SK-N-SH treated with all-trans-retinoic acid at 6 μM for 48 hours (cell line): Measurements from ENCODE around the gene SMIM41.

Source experiments
- ATAC-seq: fragments of 200-7000 bp; cut with Tn5 transposase; 3 replicates; pipeline ENCODE4 v1.9.1; 2020; ENCODE audit warnings: mild to moderate bottlenecking, moderate library complexity
- ARNTL ChIP-seq: fragments of 450-650 bp; formaldehyde crosslinking; IDR thresholded peaks from 2 replicates; pipeline ENCODE4 v1.5.0; 2020; ENCODE audit warnings: low read depth, mild to moderate bottlenecking, moderate library complexity, borderline replicate concordance
- BACH2 ChIP-seq: fragments of 250-450 bp; sonication (Bioruptor Pico); IDR thresholded peaks from 2 replicates; pipeline ENCODE4 v1.9.0; 2021; ENCODE audit warnings: mild to moderate bottlenecking, borderline replicate concordance
- CSDC2 ChIP-seq: fragments of 250-450 bp; sonication (Bioruptor Pico); IDR thresholded peaks from 2 replicates; pipeline ENCODE4 v1.5.0; 2020; ENCODE audit warnings: mild to moderate bottlenecking, moderate library complexity
- CSRNP3 ChIP-seq: fragments of 250-450 bp; sonication (Bioruptor Pico); IDR thresholded peaks from 2 replicates; pipeline ENCODE4 v1.5.1; 2021; ENCODE audit warnings: mild to moderate bottlenecking, moderate library complexity
- ESRRG ChIP-seq: fragments of 250-450 bp; sonication (Bioruptor Pico); IDR thresholded peaks from 2 replicates; pipeline ENCODE4 v1.6.1; 2021; ENCODE audit warnings: mild to moderate bottlenecking
- GLIS3 ChIP-seq: fragments of 250-450 bp; sonication (Bioruptor Pico); IDR thresholded peaks from 2 replicates; pipeline ENCODE4 v1.5.0; 2020; ENCODE audit warnings: mild to moderate bottlenecking, moderate library complexity
- ISL1 ChIP-seq: fragments of 250-450 bp; sonication (Bioruptor Pico); IDR thresholded peaks from 2 replicates; pipeline ENCODE4 v2.1.2; 2022; ENCODE audit warnings: mild to moderate bottlenecking, moderate library complexity
- OSR1 ChIP-seq: fragments of 250-450 bp; sonication (Bioruptor Pico); IDR thresholded peaks from 2 replicates; pipeline ENCODE4 v1.8.0; 2022; ENCODE audit warnings: moderate library complexity, mild to moderate bottlenecking, inconsistent platforms
- PATZ1 ChIP-seq: fragments of 250-450 bp; sonication (Bioruptor Pico); IDR thresholded peaks from 2 replicates; pipeline ENCODE4 v1.8.0; 2020; ENCODE audit warnings: mild to moderate bottlenecking, moderate library complexity, borderline replicate concordance
- POU6F1 ChIP-seq: fragments of 250-450 bp; sonication (Bioruptor Pico); IDR thresholded peaks from 2 replicates; pipeline ENCODE4 v1.8.0; 2021; ENCODE audit warnings: low read depth, mild to moderate bottlenecking, moderate library complexity, borderline replicate concordance
- PPARA ChIP-seq: fragments of 250-450 bp; sonication (Bioruptor Pico); IDR thresholded peaks from 2 replicates; pipeline ENCODE4 v1.5.0; 2020; ENCODE audit warnings: mild to moderate bottlenecking, borderline replicate concordance
- RARB ChIP-seq: fragments of 250-450 bp; sonication (Bioruptor Pico); IDR thresholded peaks from 2 replicates; pipeline ENCODE4 v1.8.0; 2021; ENCODE audit warnings: mild to moderate bottlenecking, moderate library complexity
- SNAI2 ChIP-seq: fragments of 250-450 bp; sonication (Bioruptor Pico); IDR thresholded peaks from 2 replicates; pipeline ENCODE4 v1.5.0; 2020; ENCODE audit warnings: mild to moderate bottlenecking, moderate library complexity
- TCF4 ChIP-seq: fragments of 250-450 bp; sonication (Bioruptor Pico); IDR thresholded peaks from 2 replicates; pipeline ENCODE4 v1.8.0; 2021; ENCODE audit warnings: mild to moderate bottlenecking, moderate library complexity, borderline replicate concordance
- TOX ChIP-seq: fragments of 250-450 bp; sonication (Bioruptor Pico); IDR thresholded peaks from 2 replicates; pipeline ENCODE4 v1.8.0; 2021; ENCODE audit warnings: mild to moderate bottlenecking, moderate library complexity, borderline replicate concordance
- TSHZ2 ChIP-seq: fragments of 250-450 bp; sonication (Bioruptor Pico); IDR thresholded peaks from 2 replicates; pipeline ENCODE4 v1.5.0; 2020; ENCODE audit warnings: mild to moderate bottlenecking, moderate library complexity
- ZFP30 ChIP-seq: fragments of 450-650 bp; formaldehyde crosslinking; IDR thresholded peaks from 2 replicates; pipeline ENCODE4 v1.5.0; 2022; ENCODE audit warnings: mild to moderate bottlenecking, moderate library complexity
- ZNF565 ChIP-seq: fragments of 450-650 bp; formaldehyde crosslinking; conservative IDR thresholded peaks from 2 replicates; pipeline ENCODE4 v1.5.0; 2020; ENCODE audit warnings: low read depth, mild to moderate bottlenecking, moderate library complexity
- ZNF8 ChIP-seq: fragments of 450-650 bp; formaldehyde crosslinking; IDR thresholded peaks from 2 replicates; pipeline ENCODE4 v1.5.0; 2020; ENCODE audit warnings: mild to moderate bottlenecking, moderate library complexity

Gene SMIM41

GRCh38 chr12:52044292-52044983 lies 35.1 kb upstream of the SMIM41 start (continued):
- TF ChIP-seq TCF4 (CRISPR knock-in tag) (no peak), CSRNP3 (CRISPR knock-in tag) (no peak), CSDC2 (CRISPR knock-in tag) (no peak), ISL1 (CRISPR knock-in tag) (no peak)

GRCh38 chr12:52045794-52046199 lies 33.7 kb upstream of the SMIM41 start:
- ATAC-seq, result no peak
- TF ChIP-seq CSDC2 (CRISPR knock-in tag) (no peak), ESRRG (CRISPR knock-in tag) (no peak), TSHZ2 (no peak), PPARA (CRISPR knock-in tag) (no peak), ARNTL (CRISPR knock-in tag) (no peak), CSRNP3 (CRISPR knock-in tag) (no peak), ZFP30 (CRISPR knock-in tag) (no peak), BACH2 (CRISPR knock-in tag) (no peak)
- TF ChIP-seq, all 23 proteins: peak for 0

GRCh38 chr12:52046859-52047258 lies 32.6 kb upstream of the SMIM41 start:
- TF ChIP-seq ESRRG (CRISPR knock-in tag) (no peak), TCF4 (CRISPR knock-in tag) (no peak), OSR1 (no peak), POU6F1 (no peak), BACH2 (CRISPR knock-in tag) (no peak), GLIS3 (CRISPR knock-in tag) (no peak), ZNF565 (no peak), PATZ1 (no peak), RARB (no peak), SNAI2 (CRISPR knock-in tag) (no peak), ZNF8 (no peak), ISL1 (CRISPR knock-in tag) (no peak)
- TF ChIP-seq, all 23 proteins: peak for 0

GRCh38 chr12:52049286-52049685 lies 30.2 kb upstream of the SMIM41 start:
- ATAC-seq, result no peak
- TF ChIP-seq POU6F1 (no peak), TCF4 (CRISPR knock-in tag) (no peak), TOX (CRISPR knock-in tag) (no peak)
- TF ChIP-seq, all 23 proteins: peak for 0

More at GRCh38 chr12:52046859-52047258, 32.6 kb upstream of the SMIM41 start:
- ATAC-seq, result no peak
